Esophagus squamous epithelium (tissue), 5 donors: ENCODE results near the gene MRPL51. TPM values are rescaled to one million over a fixed set of nuclear protein-coding genes. Genes with fewer than 3 reads are reported as not detected.
A peak's percentile ranks its signal among the peaks of the same experiment; 100 is the strongest.

Experiments
- DNase-seq: peaks from one replicate; lab custom pipeline; 2025; lab: John Stamatoyannopoulos, UW
- H3K27ac ChIP-seq, 4 donors: fragments of 200-600 bp; sonication (generic); one replicate each; pipeline ENCODE4 v1.5.1; 2016 to 2019; ENCODE audit warnings: mild to moderate bottlenecking in 1 of 4
- H3K27me3 ChIP-seq, 4 donors: fragments of 200-600 bp; sonication (generic); 1 replicate in 3 of 4; 2 replicates in 1 of 4; pipeline versions ENCODE4 v1.5.1 to v1.6.0; 2017 to 2021; ENCODE audit warnings: antibody characterized with exemption in 1 of 4
- H3K36me3 ChIP-seq, 3 donors: fragments of 200-600 bp; sonication (generic); one replicate each; pipeline ENCODE4 v1.5.1; 2016 to 2019
- H3K4me1 ChIP-seq, 3 donors: fragments of 200-600 bp; sonication (generic); one replicate each; pipeline ENCODE4 v1.5.1; 2017 to 2019
- H3K4me3 ChIP-seq, 4 donors: fragments of 200-600 bp; sonication (generic); 1 replicate in 3 of 4; 2 replicates in 1 of 4; pipeline ENCODE4 v1.5.1; 2016 to 2019; ENCODE audit warnings: mild to moderate bottlenecking in 2 of 4, moderate library complexity in 1 of 4
- H3K9me3 ChIP-seq, 3 donors: fragments of 200-600 bp; sonication (generic); one replicate each; pipeline ENCODE4 v1.5.1; 2016 to 2019
- CTCF ChIP-seq, 6 experiments: fragments of 450-650 bp in 4 of 6; fragments of 200-600 bp in 2 of 6; sonication (generic) in 2 of 6; IDR thresholded peaks; one replicate each; pipeline ENCODE4 v1.5.1; 2016 to 2019; ENCODE audit warnings: antibody characterized with exemption in 6 of 6, mild to moderate bottlenecking in 4 of 6, moderate library complexity in 4 of 6
- POLR2A ChIP-seq, 4 donors: fragments of 450-650 bp; IDR thresholded peaks; one replicate each; pipeline ENCODE4 v1.6.1; 2017; ENCODE audit warnings: antibody characterized with exemption in 4 of 4, mild to moderate bottlenecking in 4 of 4, moderate library complexity in 3 of 4
- WGBS, 2 donors: methylation state at CpG; one replicate each; pipeline ENCODE4 v1.1.5; 2018; 5-methylcytosine and 5-hydroxymethylcytosine counted together
- intact Hi-C: fragments of 100-400 bp; cut with DNase I; formaldehyde crosslinking; loops from one replicate; pipeline ENCODE4 v1.15.0; 2022
- total RNA-seq, 4 donors: library from RNA; depleted of rRNA; stranded (reverse); fragments of >200 nt; gene quantifications; one replicate each; pipeline ENCODE4 v1.1.0, GENCODE V29; 2016
- donor health status: DM: yes; HTN: yes; CAD: no.

MRPL51 gene
- total RNA-seq, 4 donors from 2014 or later, result 36.3 to 95.5 (median 72.6) TPM

GRCh38 chr12:6465467-6466183 lies 27.4 kb downstream of the MRPL51 start:
- WGBS, 2 donors, result 27 to 37% methylated on average over 5 to 6 of the region's 6 CpGs
- intact Hi-C loops, result loop anchor here (10.0 kb wide), 1 partner anchor 141 kb away; no protein-coding TSS in a partner anchor
- no peak for DNase-seq
- peaks cover 12 to 60% (median 19%) of the 10 kb centered on the region in 3 donors for H3K36me3 ChIP-seq
- H3K4me3 ChIP-seq, result no peak overlapping the region
- TF ChIP-seq POLR2A (IDR thresholded peaks at IDR 0.05) (no peak), CTCF (IDR thresholded peaks at IDR 0.05) (peak; percentile 71 to 98 (median 92))
- H3K27ac ChIP-seq, result no peak overlapping the region
- H3K4me1 ChIP-seq, result peaks cover 0 to 90% (median 40%) of the 10 kb centered on the region in 3 donors
- no peaks in the 10 kb centered on the region for H3K27me3 ChIP-seq
- H3K9me3 ChIP-seq, result no peaks in the 10 kb centered on the region

GRCh38 chr12:6464531-6464930 lies 28.5 kb downstream of the MRPL51 start:
- H3K27ac ChIP-seq, result peak overlapping the region in 3 of 4 donors; percentile 23 to 52 (median 47)
- H3K27me3 ChIP-seq, result no peaks in the 10 kb centered on the region
- intact Hi-C loops, result loop anchor here (5.0 to 10.0 kb wide), 2 partner anchors 37 to 140 kb away; no protein-coding TSS in a partner anchor
- peaks cover 12 to 71% (median 22%) of the 10 kb centered on the region in 3 donors for H3K36me3 ChIP-seq
- DNase-seq, result no peak
- WGBS, 2 donors, result 93 to 95% methylated on average over 7 to 8 of the region's 8 CpGs
- no peak overlapping the region for H3K4me3 ChIP-seq
- peaks cover 0 to 83% (median 40%) of the 10 kb centered on the region in 3 donors for H3K4me1 ChIP-seq
- TF ChIP-seq CTCF (IDR thresholded peaks at IDR 0.05) (no peak), POLR2A (IDR thresholded peaks at IDR 0.05) (no peak)
- no peaks in the 10 kb centered on the region for H3K9me3 ChIP-seq

GRCh38 chr12:6463858-6464257 lies 29.2 kb downstream of the MRPL51 start:
- Histone ChIP-seq H3K9me3 (no peaks in the 10 kb centered on the region), H3K36me3 (peaks cover 12 to 78% (median 24%) of the 10 kb centered on the region in 3 donors), H3K27me3 (no peaks in the 10 kb centered on the region), H3K4me1 (peaks cover 0 to 76% (median 34%) of the 10 kb centered on the region in 3 donors), H3K4me3 (no peak overlapping the region), H3K27ac (peak overlapping the region in 3 of 4 donors; percentile 30 to 56 (median 47))
- no peak for DNase-seq
- no peak for TF ChIP-seq POLR2A (IDR thresholded peaks at IDR 0.05)
- TF ChIP-seq CTCF (IDR thresholded peaks at IDR 0.05), result no peak
- intact Hi-C loops, result loop anchor here (5.0 to 10.0 kb wide), 2 partner anchors 37 to 139 kb away; no protein-coding TSS in a partner anchor
- WGBS, 2 donors, result 65 to 90% methylated on average over 3 of the region's 6 CpGs

- intact Hi-C loops, result loop anchor here (5.0 to 10.0 kb wide), 2 partner anchors 36 to 138 kb away; no protein-coding TSS in a partner anchor
- H3K27ac ChIP-seq, result peak overlapping the region in 3 of 4 donors; percentile 30 to 81 (median 47)
- TF ChIP-seq POLR2A (IDR thresholded peaks at IDR 0.05) (no peak), CTCF (IDR thresholded peaks at IDR 0.05) (no peak)
- peaks cover 0 to 70% (median 27%) of the 10 kb centered on the region in 3 donors for H3K4me1 ChIP-seq
- H3K36me3 ChIP-seq, result peaks cover 12 to 84% (median 31%) of the 10 kb centered on the region in 3 donors
- no peaks in the 10 kb centered on the region for H3K27me3 ChIP-seq
- 59 to 66% methylated on average over 7 of the region's 7 CpGs for WGBS, 2 donors
- no peak for DNase-seq
- H3K4me3 ChIP-seq, result no peak overlapping the region
- H3K9me3 ChIP-seq, result no peaks in the 10 kb centered on the region
Measured at GRCh38 chr12:6463216-6463615, 29.8 kb downstream of the MRPL51 start.
